Loucy (cell line): Measurements from ENCODE around the gene FDX2.

Experiments used
- H2AFZ ChIP-seq: fragments of 200-600 bp; sonication (generic); 2 replicates; pipeline ENCODE4 v1.6.0; 2016; ENCODE audit warnings: antibody characterized with exemption, mild to moderate bottlenecking, low read length, moderate library complexity
- H3F3A ChIP-seq: fragments of 200-600 bp; 2 replicates; pipeline ENCODE4 v1.6.0; 2016; ENCODE audit warnings: antibody characterized with exemption, low read depth, mild to moderate bottlenecking
- H3K27me3 ChIP-seq: fragments of 200-600 bp; sonication (generic); 2 replicates; pipeline ENCODE4 v1.6.1; 2014; ENCODE audit warnings: low read length, mild to moderate bottlenecking; ENCODE audit not compliant: insufficient read depth, poor library complexity, severe bottlenecking
- H3K36me3 ChIP-seq: fragments of 200-600 bp; sonication (generic); 2 replicates; pipeline ENCODE4 v1.6.1; 2016; ENCODE audit warnings: low read length; ENCODE audit not compliant: insufficient read depth
- H3K4me1 ChIP-seq: fragments of 200-600 bp; sonication (generic); 2 replicates; pipeline ENCODE4 v1.5.1; 2014; ENCODE audit warnings: low read length, mild to moderate bottlenecking; ENCODE audit not compliant: insufficient read depth, poor library complexity, severe bottlenecking
- H3K4me2 ChIP-seq: fragments of 200-600 bp; sonication (generic); 2 replicates; pipeline ENCODE4 v1.6.0; 2014; ENCODE audit warnings: antibody characterized with exemption, low read length, low read depth, mild to moderate bottlenecking; ENCODE audit not compliant: poor library complexity, severe bottlenecking
- H3K4me3 ChIP-seq: fragments of 200-600 bp; sonication (generic); 2 replicates; pipeline ENCODE4 v1.5.1; 2014; ENCODE audit warnings: low read length, mild to moderate bottlenecking, mixed read lengths; ENCODE audit not compliant: poor library complexity, severe bottlenecking
- H3K79me2 ChIP-seq: fragments of 200-600 bp; sonication (generic); 2 replicates; pipeline ENCODE4 v1.6.1; 2014; ENCODE audit warnings: low read length; ENCODE audit not compliant: insufficient read depth
- H3K9ac ChIP-seq: fragments of 200-600 bp; sonication (generic); 2 replicates; pipeline ENCODE4 v1.6.0; 2014; ENCODE audit warnings: mild to moderate bottlenecking, low read depth, low read length, moderate library complexity; ENCODE audit not compliant: poor library complexity, severe bottlenecking
- H3K9me2 ChIP-seq: fragments of 200-600 bp; sonication (generic); replicated peaks from 2 replicates; pipeline ENCODE4 v1.6.1; 2016; ENCODE audit warnings: low read depth, low read length, mixed read lengths
- H3K9me3 ChIP-seq: fragments of 200-600 bp; sonication (generic); 2 replicates; pipeline ENCODE4 v1.6.1; 2014; ENCODE audit warnings: mild to moderate bottlenecking, antibody characterized with exemption, low read length, low read depth; ENCODE audit not compliant: insufficient read depth
- H4K20me1 ChIP-seq: fragments of 200-600 bp; sonication (generic); 2 replicates; pipeline ENCODE4 v1.6.0; 2014; ENCODE audit warnings: antibody characterized with exemption, low read length, mild to moderate bottlenecking; ENCODE audit not compliant: insufficient read depth, poor library complexity, severe bottlenecking
- EZH2phosphoT487 ChIP-seq: fragments of 200-600 bp; IDR thresholded peaks from 2 replicates; pipeline ENCODE4 v1.6.1; 2018; ENCODE audit warnings: antibody characterized with exemption, mild to moderate bottlenecking, moderate library complexity, borderline replicate concordance
- TF ChIP-seq, protein P1 (sequence below): fragments of 200-600 bp; sonication (generic); conservative IDR thresholded peaks from 2 replicates; pipeline ENCODE4 v1.5.1; 2014; ENCODE audit warnings: mild to moderate bottlenecking, antibody characterized with exemption, low read length

FDX2 gene

GRCh38 chr19:10328558-10329429 lies 13.0 kb upstream of the FDX2 start:
- Histone ChIP-seq H3K27me3 (no peaks in the 10 kb centered on the region), H3K4me1 (peaks cover 15% of the 10 kb centered on the region), H3K4me3 (no peak overlapping the region), H3F3A (0 out of 2 replicates have a peak, but pooled peaks cover 2% of the 10 kb centered on the region), H3K9me2 (no peaks in the 10 kb centered on the region), H3K36me3 (peaks cover 64% of the 10 kb centered on the region), H2AFZ (no peak overlapping the region), H3K79me2 (peaks cover 60% of the 10 kb centered on the region), H4K20me1 (peaks cover 47% of the 10 kb centered on the region), H3K4me2 (no peak overlapping the region), H3K9me3 (no peaks in the 10 kb centered on the region), H3K9ac (no peak overlapping the region)
- TF ChIP-seq, protein P1, sequence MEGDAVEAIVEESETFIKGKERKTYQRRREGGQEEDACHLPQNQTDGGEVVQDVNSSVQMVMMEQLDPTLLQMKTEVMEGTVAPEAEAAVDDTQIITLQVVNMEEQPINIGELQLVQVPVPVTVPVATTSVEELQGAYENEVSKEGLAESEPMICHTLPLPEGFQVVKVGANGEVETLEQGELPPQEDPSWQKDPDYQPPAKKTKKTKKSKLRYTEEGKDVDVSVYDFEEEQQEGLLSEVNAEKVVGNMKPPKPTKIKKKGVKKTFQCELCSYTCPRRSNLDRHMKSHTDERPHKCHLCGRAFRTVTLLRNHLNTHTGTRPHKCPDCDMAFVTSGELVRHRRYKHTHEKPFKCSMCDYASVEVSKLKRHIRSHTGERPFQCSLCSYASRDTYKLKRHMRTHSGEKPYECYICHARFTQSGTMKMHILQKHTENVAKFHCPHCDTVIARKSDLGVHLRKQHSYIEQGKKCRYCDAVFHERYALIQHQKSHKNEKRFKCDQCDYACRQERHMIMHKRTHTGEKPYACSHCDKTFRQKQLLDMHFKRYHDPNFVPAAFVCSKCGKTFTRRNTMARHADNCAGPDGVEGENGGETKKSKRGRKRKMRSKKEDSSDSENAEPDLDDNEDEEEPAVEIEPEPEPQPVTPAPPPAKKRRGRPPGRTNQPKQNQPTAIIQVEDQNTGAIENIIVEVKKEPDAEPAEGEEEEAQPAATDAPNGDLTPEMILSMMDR, result no peak
- TF ChIP-seq EZH2phosphoT487, result no peak

GRCh38 chr19:10327793-10328192 lies 12.0 kb upstream of the FDX2 start:
- H3K9me3 ChIP-seq, result no peaks in the 10 kb centered on the region
- H4K20me1 ChIP-seq, result peaks cover 46% of the 10 kb centered on the region
- TF ChIP-seq, protein P1, result no peak
- no peak for TF ChIP-seq EZH2phosphoT487
- H3K9me2 ChIP-seq, result no peaks in the 10 kb centered on the region
- peaks cover 58% of the 10 kb centered on the region for H3K79me2 ChIP-seq
- H3K4me1 ChIP-seq, result peaks cover 15% of the 10 kb centered on the region
- no peak overlapping the region for H3K4me2 ChIP-seq
- H3K4me3 ChIP-seq, result no peak overlapping the region
- no peaks in the 10 kb centered on the region for H3F3A ChIP-seq
- H2AFZ ChIP-seq, result no peak overlapping the region
- H3K36me3 ChIP-seq, result peaks cover 73% of the 10 kb centered on the region
- no peak overlapping the region for H3K9ac ChIP-seq
- no peaks in the 10 kb centered on the region for H3K27me3 ChIP-seq

DNA sequence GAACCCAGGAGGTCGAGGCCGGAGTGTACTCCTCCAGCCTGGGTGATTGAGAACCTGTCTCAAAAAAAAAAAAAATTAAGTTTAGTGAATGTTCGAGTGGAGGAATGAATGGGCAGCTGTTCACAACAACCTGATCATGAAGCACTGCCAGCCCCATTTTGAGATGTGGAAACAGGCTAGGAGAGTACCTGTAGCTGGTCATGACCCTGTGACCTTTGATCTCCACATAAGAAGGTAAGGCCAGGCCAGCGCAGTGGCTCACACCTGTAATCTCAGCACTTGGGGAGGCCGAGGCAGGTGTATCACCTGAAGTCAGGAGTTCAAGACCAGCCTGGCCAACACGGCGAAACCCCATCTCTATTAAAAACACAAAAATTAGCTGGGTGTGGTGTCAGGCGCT lies 9.9 kb upstream of the FDX2 start:
- TF ChIP-seq, protein P1, result no peak
- no peak for TF ChIP-seq EZH2phosphoT487
- no peaks in the 10 kb centered on the region for H3K9me2 ChIP-seq
- H3K4me1 ChIP-seq, result peaks cover 5% of the 10 kb centered on the region
- H3K4me3 ChIP-seq, result no peak overlapping the region
- H3K4me2 ChIP-seq, result no peak overlapping the region
- H4K20me1 ChIP-seq, result peaks cover 32% of the 10 kb centered on the region
- H3K9me3 ChIP-seq, result no peaks in the 10 kb centered on the region
- H2AFZ ChIP-seq, result no peak overlapping the region
- no peak overlapping the region for H3K9ac ChIP-seq
- H3K36me3 ChIP-seq, result peaks cover 94% of the 10 kb centered on the region
- peaks cover 39% of the 10 kb centered on the region for H3K79me2 ChIP-seq
- H3F3A ChIP-seq, result no peaks in the 10 kb centered on the region
- H3K27me3 ChIP-seq, result no peaks in the 10 kb centered on the region
